Parathyroid adenoma (tissue), 2 donors: Measurements from ENCODE around the gene NEGR1.

Experiments
- H2AFZ ChIP-seq: fragments of 300-600 bp; sonication (generic); one replicate; pipeline ENCODE4 v1.7.0; 2017; ENCODE audit warnings: antibody characterized with exemption, mild to moderate bottlenecking
- H3K27ac ChIP-seq: fragments of 300-600 bp; sonication (generic); one replicate; pipeline ENCODE4 v1.7.0; 2017
- H3K27me3 ChIP-seq: fragments of 300-600 bp; sonication (generic); one replicate; pipeline ENCODE4 v1.7.0; 2017; ENCODE audit warnings: low read length; ENCODE audit not compliant: control insufficient read depth, insufficient read depth
- H3K36me3 ChIP-seq: fragments of 300-600 bp; sonication (generic); one replicate; pipeline ENCODE4 v1.7.0; 2017; ENCODE audit warnings: low read length; ENCODE audit not compliant: control insufficient read depth, insufficient read depth
- H3K4me1 ChIP-seq: fragments of 300-600 bp; sonication (generic); one replicate; pipeline ENCODE4 v1.7.0; 2017; ENCODE audit warnings: control low read depth
- H3K4me2 ChIP-seq: fragments of 300-600 bp; sonication (generic); one replicate; pipeline ENCODE4 v1.7.0; 2017; ENCODE audit warnings: low read length
- H3K4me3 ChIP-seq: fragments of 300-600 bp; sonication (generic); one replicate; pipeline ENCODE4 v1.7.0; 2017; ENCODE audit warnings: low read depth, low read length
- H3K79me2 ChIP-seq: fragments of 300-600 bp; sonication (generic); one replicate; pipeline ENCODE4 v1.7.0; 2017; ENCODE audit warnings: control low read depth
- H3K9ac ChIP-seq: fragments of 300-600 bp; sonication (generic); one replicate; pipeline ENCODE4 v1.7.0; 2017; ENCODE audit warnings: mild to moderate bottlenecking
- H3K9me3 ChIP-seq: fragments of 300-600 bp; sonication (generic); one replicate; pipeline ENCODE4 v1.7.0; 2017; ENCODE audit warnings: low read length; ENCODE audit not compliant: control insufficient read depth
- TF ChIP-seq, protein P1 (sequence below): fragments of 300-600 bp; sonication (generic); IDR thresholded peaks from one replicate; pipeline ENCODE4 v1.7.0; 2017; ENCODE audit warnings: antibody characterized with exemption, mild to moderate bottlenecking
- donor health status: primary hyperparathyroidism.

The NEGR1 gene

DNA sequence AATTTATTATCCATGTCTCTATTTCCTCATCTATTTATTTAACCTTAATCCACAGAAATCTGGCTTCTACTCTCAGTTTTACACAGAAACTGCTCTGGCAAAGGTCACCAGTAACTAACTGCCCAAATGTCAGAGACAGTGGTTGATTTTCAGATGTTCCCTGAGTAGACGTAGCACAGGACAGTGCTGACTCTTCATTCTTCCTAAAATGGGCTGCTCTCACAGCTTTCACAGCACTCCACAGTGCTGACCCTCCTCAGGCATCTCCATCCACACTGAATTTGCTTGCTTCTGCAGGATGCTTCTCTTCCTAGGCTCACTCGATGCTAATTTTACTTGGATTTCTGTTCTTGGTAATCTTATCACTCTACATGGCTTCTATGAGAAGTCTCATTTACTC is 693.3 kb downstream of the NEGR1 start:
- Histone ChIP-seq H3K4me3 (no peak overlapping the region), H3K79me2 (no peaks in the 10 kb centered on the region), H3K4me1 (no peaks in the 10 kb centered on the region), H3K9ac (no peak overlapping the region), H3K27me3 (no peaks in the 10 kb centered on the region), H2AFZ (no peak overlapping the region), H3K9me3 (no peaks in the 10 kb centered on the region), H3K4me2 (no peak overlapping the region), H3K36me3 (no peaks in the 10 kb centered on the region), H3K27ac (no peak overlapping the region)
- TF ChIP-seq, protein P1, sequence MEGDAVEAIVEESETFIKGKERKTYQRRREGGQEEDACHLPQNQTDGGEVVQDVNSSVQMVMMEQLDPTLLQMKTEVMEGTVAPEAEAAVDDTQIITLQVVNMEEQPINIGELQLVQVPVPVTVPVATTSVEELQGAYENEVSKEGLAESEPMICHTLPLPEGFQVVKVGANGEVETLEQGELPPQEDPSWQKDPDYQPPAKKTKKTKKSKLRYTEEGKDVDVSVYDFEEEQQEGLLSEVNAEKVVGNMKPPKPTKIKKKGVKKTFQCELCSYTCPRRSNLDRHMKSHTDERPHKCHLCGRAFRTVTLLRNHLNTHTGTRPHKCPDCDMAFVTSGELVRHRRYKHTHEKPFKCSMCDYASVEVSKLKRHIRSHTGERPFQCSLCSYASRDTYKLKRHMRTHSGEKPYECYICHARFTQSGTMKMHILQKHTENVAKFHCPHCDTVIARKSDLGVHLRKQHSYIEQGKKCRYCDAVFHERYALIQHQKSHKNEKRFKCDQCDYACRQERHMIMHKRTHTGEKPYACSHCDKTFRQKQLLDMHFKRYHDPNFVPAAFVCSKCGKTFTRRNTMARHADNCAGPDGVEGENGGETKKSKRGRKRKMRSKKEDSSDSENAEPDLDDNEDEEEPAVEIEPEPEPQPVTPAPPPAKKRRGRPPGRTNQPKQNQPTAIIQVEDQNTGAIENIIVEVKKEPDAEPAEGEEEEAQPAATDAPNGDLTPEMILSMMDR, result no peak

DNA sequence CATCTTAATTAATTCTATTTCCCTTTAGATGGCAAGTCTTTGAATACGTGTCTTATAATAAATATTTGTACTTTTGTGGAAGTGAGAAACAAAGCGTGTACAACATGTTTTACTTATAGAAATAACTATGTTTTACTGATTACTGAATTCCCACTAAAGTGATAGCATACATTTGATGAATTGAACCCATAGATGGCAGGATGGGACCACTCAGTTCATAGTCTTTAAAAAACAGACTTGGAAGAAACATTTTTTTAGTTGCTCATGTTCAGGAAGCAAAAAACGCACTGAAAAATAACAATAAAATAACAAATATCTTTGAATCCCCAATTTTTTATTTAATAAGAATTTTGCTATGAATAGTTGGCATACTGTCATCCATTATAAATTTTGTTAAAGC is 694.4 kb downstream of the NEGR1 start:
- H3K4me2 ChIP-seq, result no peak overlapping the region
- no peak overlapping the region for H3K4me3 ChIP-seq
- H3K4me1 ChIP-seq, result no peaks in the 10 kb centered on the region
- no peaks in the 10 kb centered on the region for H3K36me3 ChIP-seq
- no peaks in the 10 kb centered on the region for H3K27me3 ChIP-seq
- no peaks in the 10 kb centered on the region for H3K79me2 ChIP-seq
- no peak overlapping the region for H3K27ac ChIP-seq
- no peak overlapping the region for H2AFZ ChIP-seq
- H3K9ac ChIP-seq, result no peak overlapping the region
- TF ChIP-seq, protein P1, result no peak
- no peaks in the 10 kb centered on the region for H3K9me3 ChIP-seq

DNA sequence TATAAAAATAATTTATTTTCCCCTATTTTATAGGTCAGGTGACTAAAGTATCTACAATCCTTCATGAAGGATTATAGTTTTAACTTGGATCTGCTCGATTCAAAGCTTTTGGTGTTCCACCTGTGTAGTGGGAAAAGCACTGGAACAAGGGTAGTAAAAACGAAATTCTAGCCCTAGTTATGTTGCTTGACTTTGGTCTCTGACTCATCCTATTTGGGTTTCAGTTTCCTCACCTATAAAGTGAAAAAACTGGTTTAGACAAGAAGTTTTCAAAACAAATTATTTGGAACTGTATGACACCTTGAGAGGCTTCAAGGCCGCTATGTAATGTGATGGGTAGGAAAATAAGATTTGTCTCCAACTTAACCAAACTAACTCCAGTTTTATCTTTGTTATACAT is 696.3 kb downstream of the NEGR1 start:
- Histone ChIP-seq H3K4me3 (no peak overlapping the region), H3K79me2 (no peaks in the 10 kb centered on the region), H3K4me2 (no peak overlapping the region), H3K9ac (no peak overlapping the region), H3K27ac (no peak overlapping the region), H3K27me3 (no peaks in the 10 kb centered on the region), H3K4me1 (no peaks in the 10 kb centered on the region), H3K36me3 (no peaks in the 10 kb centered on the region), H3K9me3 (no peaks in the 10 kb centered on the region), H2AFZ (no peak overlapping the region)
- TF ChIP-seq, protein P1, result no peak

GRCh38 chr1:71583756-71584155 is 698.6 kb downstream of the NEGR1 start:
- Histone ChIP-seq H3K27me3 (no peaks in the 10 kb centered on the region), H3K9ac (no peak overlapping the region), H3K36me3 (no peaks in the 10 kb centered on the region), H3K9me3 (no peaks in the 10 kb centered on the region), H3K27ac (no peak overlapping the region), H3K4me1 (no peaks in the 10 kb centered on the region), H2AFZ (no peak overlapping the region), H3K4me3 (no peak overlapping the region), H3K79me2 (no peaks in the 10 kb centered on the region), H3K4me2 (no peak overlapping the region)
- TF ChIP-seq, protein P1, result no peak

- Histone ChIP-seq H3K27me3 (no peaks in the 10 kb centered on the region), H3K9me3 (no peaks in the 10 kb centered on the region), H3K36me3 (no peaks in the 10 kb centered on the region), H3K4me1 (no peaks in the 10 kb centered on the region), H2AFZ (no peak overlapping the region), H3K79me2 (no peaks in the 10 kb centered on the region), H3K27ac (no peak overlapping the region), H3K4me2 (no peak overlapping the region), H3K4me3 (no peak overlapping the region), H3K9ac (no peak overlapping the region)
- TF ChIP-seq, protein P1, result no peak
Measured at GRCh38 chr1:71582673-71583072, 699.7 kb downstream of the NEGR1 start.
